ENCODE data around the gene PDAP1. TPM values are rescaled to one million over a fixed set of nuclear protein-coding genes. Genes with fewer than 3 reads are reported as not detected.

The PDAP1 gene
- polyA plus RNA-seq, 1 donor (not counting 4 experiments of a cell fraction or from before 2014, with no cell fraction given): 99.1 TPM

- DNase-seq (ENCODE audit: low read depth, low spot score): no peak
- peaks cover 13% of the 10 kb centered on the region for H3K79me2 ChIP-seq (ENCODE audit: control insufficient read depth, insufficient read depth, low read length)
- H3K9me1 ChIP-seq (ENCODE audit: control insufficient read depth, extremely low read depth, insufficient read depth, low read length): no peaks in the 10 kb centered on the region
- H3K4me1 ChIP-seq (ENCODE audit: control insufficient read depth, extremely low read depth, insufficient read depth, low read length): no peaks in the 10 kb centered on the region
- dilution Hi-C loops (cut with MboI; ENCODE audit: extremely low pct_ligation_motif_present, low sequenced_read_pairs): no loop called here
- no peaks in the 10 kb centered on the region for H4K20me1 ChIP-seq (ENCODE audit: control insufficient read depth, extremely low read depth, insufficient read depth, low read length)
- H3K9me3 ChIP-seq (ENCODE audit: control insufficient read depth, low read depth, low read length): no peaks in the 10 kb centered on the region
- H2AFZ ChIP-seq (ENCODE audit: control insufficient read depth, low read length): no peak overlapping the region
- no peak overlapping the region for H3K9ac ChIP-seq (ENCODE audit: control insufficient read depth, extremely low read depth, insufficient read depth, low read length)
- no peak overlapping the region for H3K4me3 ChIP-seq (ENCODE audit: control insufficient read depth in 2 of 3, extremely low read depth in 1 of 3, insufficient read depth in 2 of 3, low read depth in 1 of 3, low read length in 3 of 3)
- H3K4me2 ChIP-seq (ENCODE audit: control insufficient read depth, extremely low read depth, insufficient read depth, low read depth, low read length): no peak overlapping the region
- FAIRE-seq: no peak
- no peaks in the 10 kb centered on the region for H3K27me3 ChIP-seq (ENCODE audit: control insufficient read depth, extremely low read depth, insufficient read depth, low read length)
- H3K36me3 ChIP-seq (ENCODE audit: control insufficient read depth in 2 of 2, extremely low read depth in 1 of 2, insufficient read depth in 2 of 2, low read length in 2 of 2): peaks cover 51 to 74% of the 10 kb centered on the region in 2 experiments
- H3K27ac ChIP-seq (ENCODE audit: control insufficient read depth, insufficient read depth, low read length): no peak overlapping the region
- TF ChIP-seq EZH2 (IDR thresholded peaks at IDR 0.05; ENCODE audit: low read length) (no peak), CTCF (optimal IDR thresholded peaks at IDR 0.05 in 1 of 3, IDR thresholded peaks at IDR 0.05 in 1 of 3, conservative IDR thresholded peaks at IDR 0.05 in 1 of 3; ENCODE audit: extremely low read depth in 1 of 3, insufficient read depth in 2 of 3, low read length in 3 of 3) (no peak)
Observed at GRCh38 chr7:99452541-99452940, 44.1 kb upstream of the PDAP1 start.

- dilution Hi-C loops (cut with MboI; ENCODE audit: extremely low pct_ligation_motif_present, low sequenced_read_pairs): no loop called here
- Histone ChIP-seq H3K4me2 (ENCODE audit: control insufficient read depth, extremely low read depth, insufficient read depth, low read depth, low read length) (no peak overlapping the region), H3K9me3 (ENCODE audit: control insufficient read depth, low read depth, low read length) (no peaks in the 10 kb centered on the region), H3K4me1 (ENCODE audit: control insufficient read depth, extremely low read depth, insufficient read depth, low read length) (no peaks in the 10 kb centered on the region), H3K27me3 (ENCODE audit: control insufficient read depth, extremely low read depth, insufficient read depth, low read length) (no peaks in the 10 kb centered on the region), H3K79me2 (ENCODE audit: control insufficient read depth, insufficient read depth, low read length) (peaks cover 8% of the 10 kb centered on the region), H3K9me1 (ENCODE audit: control insufficient read depth, extremely low read depth, insufficient read depth, low read length) (no peaks in the 10 kb centered on the region), H3K36me3 (ENCODE audit: control insufficient read depth in 2 of 2, extremely low read depth in 1 of 2, insufficient read depth in 2 of 2, low read length in 2 of 2) (peaks cover 47 to 70% of the 10 kb centered on the region in 2 experiments), H2AFZ (ENCODE audit: control insufficient read depth, low read length) (no peak overlapping the region), H4K20me1 (ENCODE audit: control insufficient read depth, extremely low read depth, insufficient read depth, low read length) (no peaks in the 10 kb centered on the region), H3K27ac (ENCODE audit: control insufficient read depth, insufficient read depth, low read length) (no peak overlapping the region), H3K4me3 (ENCODE audit: control insufficient read depth in 2 of 3, extremely low read depth in 1 of 3, insufficient read depth in 2 of 3, low read depth in 1 of 3, low read length in 3 of 3) (no peak overlapping the region), H3K9ac (ENCODE audit: control insufficient read depth, extremely low read depth, insufficient read depth, low read length) (no peak overlapping the region)
- TF ChIP-seq CTCF (optimal IDR thresholded peaks at IDR 0.05 in 1 of 3, IDR thresholded peaks at IDR 0.05 in 1 of 3, conservative IDR thresholded peaks at IDR 0.05 in 1 of 3; ENCODE audit: extremely low read depth in 1 of 3, insufficient read depth in 2 of 3, low read length in 3 of 3) (no peak), EZH2 (IDR thresholded peaks at IDR 0.05; ENCODE audit: low read length) (no peak)
- FAIRE-seq (no peak), DNase-seq (ENCODE audit: low read depth, low spot score) (no peak)
Observed at GRCh38 chr7:99451936-99452335, 43.5 kb upstream of the PDAP1 start.
